Superior temporal gyrus (tissue), 1 donor: Measurements from ENCODE around the gene HM13.
"Not testable (repeated sequence)": the region's sequence is repeated elsewhere in the genome, so short reads cannot be mapped to it uniquely, and the experiment has no call there.

Source experiments
- DNase-seq: peaks from one replicate; pipeline ENCODE4 v3.0.0-alpha.2; 2016; ENCODE audit errors: extremely low spot score

The HM13 gene

DNA sequence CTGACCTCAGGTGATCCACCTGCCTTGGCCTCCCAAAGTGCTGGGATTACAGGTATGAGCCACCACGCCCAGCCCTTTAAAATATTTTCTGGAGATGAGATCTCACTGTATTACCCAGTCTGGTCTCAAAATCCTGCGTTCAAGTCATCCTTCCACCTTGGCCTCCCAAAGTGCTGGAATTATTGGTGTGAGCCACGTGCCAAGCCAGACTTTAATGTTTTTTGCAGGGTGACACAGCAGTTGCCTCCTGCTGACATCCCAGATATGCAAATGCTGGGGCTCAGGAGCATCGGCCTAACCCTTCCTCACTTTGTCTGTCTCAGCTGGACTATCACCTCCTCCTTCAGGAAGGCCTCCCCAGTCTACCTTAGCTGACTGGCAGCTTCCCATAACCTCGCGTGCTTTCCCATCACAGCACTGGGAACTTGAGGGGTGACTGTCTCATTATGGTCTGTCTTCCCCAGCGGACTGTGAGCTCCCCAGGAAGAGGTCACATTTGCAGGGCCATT lies 76.5 kb downstream of the HM13 start:
- no peak for DNase-seq

DNA sequence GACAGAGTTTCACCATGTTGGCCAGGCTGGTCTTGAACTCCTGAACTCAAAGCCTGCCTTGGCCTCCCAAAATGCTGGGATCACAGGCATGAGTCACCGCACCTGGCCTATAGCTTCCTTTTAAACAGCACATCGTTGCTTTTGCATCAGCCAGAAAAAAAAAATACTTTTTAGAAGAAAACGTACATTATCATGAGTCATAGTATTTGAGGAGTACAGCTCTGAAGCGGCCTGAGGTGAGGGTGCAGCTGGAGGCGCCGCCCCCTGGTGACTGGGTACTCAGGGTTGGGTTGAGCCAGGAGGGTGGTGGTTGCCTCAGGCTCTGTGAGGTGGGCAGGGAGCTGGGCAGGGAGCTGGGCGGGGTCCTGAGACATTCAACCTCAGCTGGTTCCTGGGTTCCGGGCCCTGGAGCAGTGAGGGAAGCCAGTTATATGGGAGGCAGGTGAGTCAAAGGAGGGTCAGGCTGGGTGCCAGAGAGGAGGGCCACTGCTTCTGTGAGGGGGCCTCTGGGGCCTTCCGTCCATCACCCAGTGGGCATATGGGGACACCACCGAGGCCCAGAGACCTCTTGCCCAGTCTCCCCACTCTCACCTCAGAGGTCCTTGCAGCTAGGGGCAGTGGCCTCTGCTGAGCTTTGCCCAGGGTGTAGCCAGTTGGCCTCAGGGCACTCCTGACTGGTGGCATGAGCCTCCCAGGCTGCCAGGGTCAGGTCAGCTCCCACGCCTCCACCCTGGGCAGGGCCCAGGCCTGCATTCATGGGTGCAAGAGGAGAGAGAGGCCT lies 79.2 kb downstream of the HM13 start:
- DNase-seq, result no peak

GRCh38 chr20:31594002-31594557 lies 79.8 kb downstream of the HM13 start:
- no peak for DNase-seq

- no peak for DNase-seq
These were observed 80.5 kb downstream of the HM13 start for GRCh38 chr20:31594558-31595379.

DNA sequence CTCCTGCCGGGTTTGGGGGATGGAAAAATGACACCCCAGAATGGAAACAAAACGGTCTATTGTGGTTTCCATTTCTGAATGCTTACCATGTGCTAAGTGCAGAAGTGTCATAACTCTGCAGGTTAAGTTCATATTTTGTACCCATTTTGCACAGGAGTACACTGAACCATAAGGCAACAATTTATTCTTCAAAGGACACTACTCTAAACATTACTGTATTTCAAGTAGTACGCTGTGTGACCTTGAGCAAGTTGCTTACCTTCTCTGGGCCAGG lies 81.1 kb downstream of the HM13 start:
- DNase-seq, result no peak

GRCh38 chr20:31595654-31596411 lies 81.6 kb downstream of the HM13 start:
- no peak for DNase-seq

- not testable (repeated sequence) for DNase-seq
These were observed 82.1 kb downstream of the HM13 start for GRCh38 chr20:31596412-31596715.

- no peak for DNase-seq
These were observed 82.7 kb downstream of the HM13 start for GRCh38 chr20:31596831-31597480.

- DNase-seq, result no peak
These were observed 83.2 kb downstream of the HM13 start for GRCh38 chr20:31597481-31597855.

- no peak for DNase-seq
These were observed 88.2 kb downstream of the HM13 start for GRCh38 chr20:31602431-31602778.

- DNase-seq, result no peak
These were observed 88.7 kb downstream of the HM13 start for GRCh38 chr20:31602779-31603441.

DNA sequence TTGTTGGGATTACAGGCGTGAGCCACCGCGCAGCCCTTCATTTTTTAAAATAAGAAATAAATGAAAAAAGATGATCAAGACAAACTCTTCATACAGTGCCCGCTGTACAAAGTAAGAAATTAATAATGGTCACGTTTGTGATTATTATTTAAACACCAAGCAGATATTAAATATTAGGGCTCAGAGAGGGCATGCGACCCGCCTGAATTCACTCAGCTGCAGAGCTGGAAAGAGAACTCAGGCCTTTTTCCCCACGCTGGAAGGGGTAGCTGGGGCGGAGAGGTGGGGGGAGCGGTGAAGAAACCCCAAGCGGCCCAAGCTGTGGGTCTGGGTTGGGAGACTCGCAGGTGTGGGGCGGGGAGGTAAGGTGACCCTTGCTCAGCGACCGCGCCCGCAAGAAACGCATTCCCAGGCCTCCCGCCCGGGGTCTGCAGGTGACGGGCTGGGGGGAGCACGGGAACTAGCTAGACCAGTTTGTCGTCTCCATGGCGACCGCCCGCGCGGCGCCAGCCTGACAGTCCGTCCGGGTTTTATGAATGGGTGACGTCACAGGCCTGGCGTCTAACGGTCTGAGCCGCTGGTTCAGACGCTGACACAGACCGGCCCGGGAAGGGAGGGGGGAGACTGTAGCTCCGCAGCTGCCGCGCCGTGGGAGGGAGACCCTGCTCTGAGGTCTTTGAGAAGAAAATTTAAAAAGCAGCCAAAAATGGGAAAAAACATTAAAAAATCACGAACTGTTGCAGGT lies 89.8 kb downstream of the HM13 start:
- peak; percentile 90 for DNase-seq

GRCh38 chr20:31604567-31605030 lies 90.4 kb downstream of the HM13 start:
- DNase-seq, result no peak

DNA sequence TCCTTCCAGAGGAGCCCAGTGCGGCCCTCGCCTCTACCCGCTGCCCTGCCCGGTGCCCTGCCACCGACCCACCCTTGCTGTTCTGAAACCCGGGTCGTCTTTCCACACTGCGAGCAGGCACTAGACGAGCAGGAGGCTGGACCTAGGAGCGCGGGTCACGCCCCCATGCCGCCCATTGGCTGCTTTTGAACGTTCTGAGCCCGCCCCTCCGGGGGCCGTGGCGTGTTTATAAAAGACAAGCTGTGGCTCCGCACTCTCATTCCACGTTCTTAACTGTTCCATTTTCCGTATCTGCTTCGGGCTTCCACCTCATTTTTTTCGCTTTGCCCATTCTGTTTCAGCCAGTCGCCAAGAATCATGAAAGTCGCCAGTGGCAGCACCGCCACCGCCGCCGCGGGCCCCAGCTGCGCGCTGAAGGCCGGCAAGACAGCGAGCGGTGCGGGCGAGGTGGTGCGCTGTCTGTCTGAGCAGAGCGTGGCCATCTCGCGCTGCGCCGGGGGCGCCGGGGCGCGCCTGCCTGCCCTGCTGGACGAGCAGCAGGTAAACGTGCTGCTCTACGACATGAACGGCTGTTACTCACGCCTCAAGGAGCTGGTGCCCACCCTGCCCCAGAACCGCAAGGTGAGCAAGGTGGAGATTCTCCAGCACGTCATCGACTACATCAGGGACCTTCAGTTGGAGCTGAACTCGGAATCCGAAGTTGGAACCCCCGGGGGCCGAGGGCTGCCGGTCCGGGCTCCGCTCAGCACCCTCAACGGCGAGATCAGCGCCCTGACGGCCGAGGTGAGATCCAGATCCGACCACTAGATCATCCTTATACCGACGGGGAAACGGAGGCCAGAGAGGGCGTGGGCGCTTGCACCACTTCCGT lies 91.0 kb downstream of the HM13 start, which contains the start of gene ID1:
ID1 (plus strand) TSS at position 259 of the 871 bp plus-strand sequence; CDS start at position 358, 99 bp downstream.
- peak; percentile 97 for DNase-seq

DNA sequence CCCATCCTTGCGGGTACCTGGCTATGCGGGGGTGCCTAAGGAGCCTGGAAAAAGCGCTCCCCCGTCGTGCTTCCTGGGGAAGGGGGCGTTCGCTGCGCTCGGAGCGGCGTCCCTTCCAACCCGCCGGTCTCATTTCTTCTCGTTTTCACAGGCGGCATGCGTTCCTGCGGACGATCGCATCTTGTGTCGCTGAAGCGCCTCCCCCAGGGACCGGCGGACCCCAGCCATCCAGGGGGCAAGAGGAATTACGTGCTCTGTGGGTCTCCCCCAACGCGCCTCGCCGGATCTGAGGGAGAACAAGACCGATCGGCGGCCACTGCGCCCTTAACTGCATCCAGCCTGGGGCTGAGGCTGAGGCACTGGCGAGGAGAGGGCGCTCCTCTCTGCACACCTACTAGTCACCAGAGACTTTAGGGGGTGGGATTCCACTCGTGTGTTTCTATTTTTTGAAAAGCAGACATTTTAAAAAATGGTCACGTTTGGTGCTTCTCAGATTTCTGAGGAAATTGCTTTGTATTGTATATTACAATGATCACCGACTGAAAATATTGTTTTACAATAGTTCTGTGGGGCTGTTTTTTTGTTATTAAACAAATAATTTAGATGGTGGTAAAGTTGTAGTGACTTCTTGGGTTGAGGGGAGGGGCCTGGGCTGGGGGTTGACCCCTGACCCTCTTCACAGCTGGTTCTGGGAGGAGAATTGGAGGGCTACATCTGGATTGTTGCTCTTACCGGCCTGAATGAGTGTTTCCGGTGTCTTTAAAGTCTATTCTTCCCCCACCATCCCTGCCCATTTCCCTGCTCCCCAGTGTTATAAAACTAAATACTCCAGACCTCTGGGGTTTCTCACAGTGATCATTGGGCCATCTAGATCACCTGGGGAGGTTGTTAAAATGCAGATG lies 91.9 kb downstream of the HM13 start:
- no peak for DNase-seq

GRCh38 chr20:31606804-31607639 lies 92.8 kb downstream of the HM13 start:
- no peak for DNase-seq

GRCh38 chr20:31607640-31608250 lies 93.5 kb downstream of the HM13 start:
- DNase-seq, result no peak
